ENCODE data around the gene THEMIS.

Gene THEMIS

GRCh38 chr6:127807806-127808517, 92.9 kb downstream of the THEMIS start:
- TF ChIP-seq YY1 (IDR thresholded peaks at IDR 0.05; ENCODE audit: insufficient read depth, insufficient read length) (no peak), ZNF274 (IDR thresholded peaks at IDR 0.05; ENCODE audit: low read depth, low read length) (no peak), SUZ12 (IDR thresholded peaks at IDR 0.05; ENCODE audit: extremely low read depth, insufficient read depth, insufficient read length) (no peak)
- Histone ChIP-seq H3K9ac (ENCODE audit: insufficient read length, low read depth) (no peak overlapping the region), H3K27me3 (ENCODE audit: insufficient read depth, insufficient read length) (no peaks in the 10 kb centered on the region), H3K36me3 (ENCODE audit: insufficient read depth, insufficient read length, low read length) (no peaks in the 10 kb centered on the region), H3K4me1 (ENCODE audit: insufficient read depth, insufficient read length) (no peaks in the 10 kb centered on the region), H3K9me3 (ENCODE audit: insufficient read depth, low read length) (no peaks in the 10 kb centered on the region), H3K4me3 (ENCODE audit: insufficient read length, low read depth) (no peak overlapping the region)
- DNase-seq (ENCODE audit: low read depth, low spot score): no peak

- H3K9ac ChIP-seq (ENCODE audit: insufficient read length, low read depth): no peak overlapping the region
- no peaks in the 10 kb centered on the region for H3K4me1 ChIP-seq (ENCODE audit: insufficient read depth, insufficient read length)
- H3K4me3 ChIP-seq (ENCODE audit: insufficient read length, low read depth): no peak overlapping the region
- TF ChIP-seq SUZ12 (IDR thresholded peaks at IDR 0.05; ENCODE audit: extremely low read depth, insufficient read depth, insufficient read length): no peak
- no peak for TF ChIP-seq YY1 (IDR thresholded peaks at IDR 0.05; ENCODE audit: insufficient read depth, insufficient read length)
- TF ChIP-seq ZNF274 (IDR thresholded peaks at IDR 0.05; ENCODE audit: low read depth, low read length): no peak
- H3K36me3 ChIP-seq (ENCODE audit: insufficient read depth, insufficient read length, low read length): no peaks in the 10 kb centered on the region
- no peak for DNase-seq (ENCODE audit: low read depth, low spot score)
- no peaks in the 10 kb centered on the region for H3K9me3 ChIP-seq (ENCODE audit: insufficient read depth, low read length)
- H3K27me3 ChIP-seq (ENCODE audit: insufficient read depth, insufficient read length): no peaks in the 10 kb centered on the region
These were observed 104.1 kb downstream of the THEMIS start for GRCh38 chr6:127796713-127797112.

GRCh38 chr6:127794405-127794804, 106.5 kb downstream of the THEMIS start:
- H3K9me3 ChIP-seq (ENCODE audit: insufficient read depth, low read length): no peaks in the 10 kb centered on the region
- DNase-seq (ENCODE audit: low read depth, low spot score): no peak
- no peak overlapping the region for H3K9ac ChIP-seq (ENCODE audit: insufficient read length, low read depth)
- H3K4me1 ChIP-seq (ENCODE audit: insufficient read depth, insufficient read length): no peaks in the 10 kb centered on the region
- H3K36me3 ChIP-seq (ENCODE audit: insufficient read depth, insufficient read length, low read length): no peaks in the 10 kb centered on the region
- H3K4me3 ChIP-seq (ENCODE audit: insufficient read length, low read depth): no peak overlapping the region
- TF ChIP-seq SUZ12 (IDR thresholded peaks at IDR 0.05; ENCODE audit: extremely low read depth, insufficient read depth, insufficient read length): no peak
- TF ChIP-seq YY1 (IDR thresholded peaks at IDR 0.05; ENCODE audit: insufficient read depth, insufficient read length): no peak
- no peak for TF ChIP-seq ZNF274 (IDR thresholded peaks at IDR 0.05; ENCODE audit: low read depth, low read length)
- no peaks in the 10 kb centered on the region for H3K27me3 ChIP-seq (ENCODE audit: insufficient read depth, insufficient read length)

GRCh38 chr6:127793396-127793795, 107.5 kb downstream of the THEMIS start:
- H3K27me3 ChIP-seq (ENCODE audit: insufficient read depth, insufficient read length): no peaks in the 10 kb centered on the region
- DNase-seq (ENCODE audit: low read depth, low spot score): no peak
- H3K36me3 ChIP-seq (ENCODE audit: insufficient read depth, insufficient read length, low read length): no peaks in the 10 kb centered on the region
- no peak for TF ChIP-seq ZNF274 (IDR thresholded peaks at IDR 0.05; ENCODE audit: low read depth, low read length)
- TF ChIP-seq YY1 (IDR thresholded peaks at IDR 0.05; ENCODE audit: insufficient read depth, insufficient read length): no peak
- no peak for TF ChIP-seq SUZ12 (IDR thresholded peaks at IDR 0.05; ENCODE audit: extremely low read depth, insufficient read depth, insufficient read length)
- H3K4me1 ChIP-seq (ENCODE audit: insufficient read depth, insufficient read length): no peaks in the 10 kb centered on the region
- H3K9ac ChIP-seq (ENCODE audit: insufficient read length, low read depth): no peak overlapping the region
- H3K9me3 ChIP-seq (ENCODE audit: insufficient read depth, low read length): no peaks in the 10 kb centered on the region
- H3K4me3 ChIP-seq (ENCODE audit: insufficient read length, low read depth): no peak overlapping the region

GRCh38 chr6:127792616-127793015, 108.2 kb downstream of the THEMIS start:
- DNase-seq (ENCODE audit: low read depth, low spot score): no peak
- TF ChIP-seq ZNF274 (IDR thresholded peaks at IDR 0.05; ENCODE audit: low read depth, low read length) (no peak), SUZ12 (IDR thresholded peaks at IDR 0.05; ENCODE audit: extremely low read depth, insufficient read depth, insufficient read length) (no peak), YY1 (IDR thresholded peaks at IDR 0.05; ENCODE audit: insufficient read depth, insufficient read length) (no peak)
- H3K4me1 ChIP-seq (ENCODE audit: insufficient read depth, insufficient read length): no peaks in the 10 kb centered on the region
- no peaks in the 10 kb centered on the region for H3K36me3 ChIP-seq (ENCODE audit: insufficient read depth, insufficient read length, low read length)
- H3K27me3 ChIP-seq (ENCODE audit: insufficient read depth, insufficient read length): no peaks in the 10 kb centered on the region
- H3K4me3 ChIP-seq (ENCODE audit: insufficient read length, low read depth): no peak overlapping the region
- H3K9ac ChIP-seq (ENCODE audit: insufficient read length, low read depth): no peak overlapping the region
- no peaks in the 10 kb centered on the region for H3K9me3 ChIP-seq (ENCODE audit: insufficient read depth, low read length)

GRCh38 chr6:127791779-127792528, 108.9 kb downstream of the THEMIS start:
- no peak for TF ChIP-seq YY1 (IDR thresholded peaks at IDR 0.05; ENCODE audit: insufficient read depth, insufficient read length)
- Histone ChIP-seq H3K4me3 (ENCODE audit: insufficient read length, low read depth) (no peak overlapping the region), H3K27me3 (ENCODE audit: insufficient read depth, insufficient read length) (no peaks in the 10 kb centered on the region), H3K36me3 (ENCODE audit: insufficient read depth, insufficient read length, low read length) (no peaks in the 10 kb centered on the region), H3K9me3 (ENCODE audit: insufficient read depth, low read length) (no peaks in the 10 kb centered on the region), H3K9ac (ENCODE audit: insufficient read length, low read depth) (no peak overlapping the region), H3K4me1 (ENCODE audit: insufficient read depth, insufficient read length) (no peaks in the 10 kb centered on the region)
- DNase-seq (ENCODE audit: low read depth, low spot score): no peak

GRCh38 chr6:127790571-127790970, 110.3 kb downstream of the THEMIS start:
- no peaks in the 10 kb centered on the region for H3K4me1 ChIP-seq (ENCODE audit: insufficient read depth, insufficient read length)
- H3K9ac ChIP-seq (ENCODE audit: insufficient read length, low read depth): no peak overlapping the region
- H3K4me3 ChIP-seq (ENCODE audit: insufficient read length, low read depth): no peak overlapping the region
- H3K9me3 ChIP-seq (ENCODE audit: insufficient read depth, low read length): no peaks in the 10 kb centered on the region
- H3K27me3 ChIP-seq (ENCODE audit: insufficient read depth, insufficient read length): no peaks in the 10 kb centered on the region
- TF ChIP-seq ZNF274 (IDR thresholded peaks at IDR 0.05; ENCODE audit: low read depth, low read length) (no peak), SUZ12 (IDR thresholded peaks at IDR 0.05; ENCODE audit: extremely low read depth, insufficient read depth, insufficient read length) (no peak), YY1 (IDR thresholded peaks at IDR 0.05; ENCODE audit: insufficient read depth, insufficient read length) (no peak)
- no peak for DNase-seq (ENCODE audit: low read depth, low spot score)
- no peaks in the 10 kb centered on the region for H3K36me3 ChIP-seq (ENCODE audit: insufficient read depth, insufficient read length, low read length)
